Endothelial cell of umbilical vein (primary cell): ENCODE data around the gene COQ7. TPM values are rescaled to one million over a fixed set of nuclear protein-coding genes. Genes with fewer than 3 reads are reported as not detected.

ENCODE experiments used
- BruUV-seq: library from RNA; stranded (reverse); fragments of 400-500 nt; replicated peaks from 2 replicates; lab custom pipeline; 2021; lab: Mats Ljungman, UMichigan
- CTCF ChIA-PET: fragments of 300-600, 350-600 bp; sonication (Branson Sonifier 250); formaldehyde crosslinking; loops from one replicate; lab custom pipeline; 2021; ENCODE audit warnings: antibody characterized with exemption, inconsistent platforms; lab: Charles Lee
- POLR2A ChIA-PET: fragments of 300-600, 350-600 bp; sonication (Branson Sonifier 250); formaldehyde crosslinking; loops from one replicate; lab custom pipeline; 2021; ENCODE audit warnings: antibody characterized with exemption, inconsistent platforms; lab: Charles Lee
- DNase-seq: peaks from one replicate; pipeline ENCODE4 v3.0.0-alpha.2; 2011; ENCODE audit warnings: low read depth, low spot score
- FAIRE-seq: peaks from 2 replicates; lab custom pipeline; 2011; peaks lifted over from hg19 to GRCh38; lab: Jason Lieb, UNC
- H2AFZ ChIP-seq: 2 replicates; pipeline ENCODE4 v1.6.0; 2012; ENCODE audit warnings: low read depth, low read length, control low read depth, inconsistent platforms
- H3K27ac ChIP-seq: 2 replicates; pipeline ENCODE4 v1.5.1; 2011; ENCODE audit warnings: low read depth, mild to moderate bottlenecking, control low read depth, low read length, moderate library complexity; ENCODE audit not compliant: insufficient read depth
- H3K27me3 ChIP-seq, 2 experiments: 2 replicates each; pipeline versions ENCODE4 v1.6.0 to v1.6.1; 2011; ENCODE audit warnings: low read length in 2 of 2, mixed read lengths in 1 of 2; ENCODE audit not compliant: control insufficient read depth in 2 of 2, insufficient read depth in 2 of 2
- H3K36me3 ChIP-seq, 2 experiments: 2 replicates in 1 of 2; 3 replicates in 1 of 2; pipeline ENCODE4 v1.5.1; 2011; ENCODE audit warnings: low read length in 2 of 2, mild to moderate bottlenecking in 1 of 2, moderate library complexity in 1 of 2; ENCODE audit not compliant: control insufficient read depth in 2 of 2, insufficient read depth in 2 of 2; ENCODE audit errors: extremely low read depth in 1 of 2
- H3K4me1 ChIP-seq: 3 replicates; pipeline ENCODE4 v1.5.1; 2011; ENCODE audit warnings: mild to moderate bottlenecking, low read length; ENCODE audit not compliant: control insufficient read depth, insufficient read depth; ENCODE audit errors: extremely low read depth
- H3K4me2 ChIP-seq: 2 replicates; pipeline ENCODE4 v1.6.1; 2011; ENCODE audit warnings: low read length, control low read depth, mixed read lengths; ENCODE audit not compliant: insufficient read depth
- H3K4me3 ChIP-seq, 3 experiments: fragments of 200-600 bp in 1 of 3; sonication (generic), shearing (Covaris generic) in 1 of 3; replicated peaks in 1 of 3; 2 replicates each; pipeline ENCODE4 v1.5.1; 2011 to 2016; ENCODE audit warnings: control low read depth in 3 of 3, low read length in 3 of 3, mild to moderate bottlenecking in 2 of 3, inconsistent platforms in 1 of 3, low read depth in 1 of 3, moderate library complexity in 1 of 3; ENCODE audit not compliant: insufficient read depth in 1 of 3
- H3K79me2 ChIP-seq: 2 replicates; pipeline ENCODE4 v1.6.0; 2012; ENCODE audit warnings: low read length, inconsistent platforms; ENCODE audit not compliant: control insufficient read depth, insufficient read depth
- H3K9ac ChIP-seq: replicated peaks from 2 replicates; pipeline ENCODE3; 2011; ENCODE audit warnings: low read length, control low read depth; ENCODE audit not compliant: insufficient read depth; ENCODE audit errors: extremely low read depth
- H3K9me1 ChIP-seq: replicated peaks from 3 replicates; pipeline ENCODE4 v1.6.0; 2011; ENCODE audit warnings: mild to moderate bottlenecking, low read length; ENCODE audit not compliant: control insufficient read depth, insufficient read depth; ENCODE audit errors: extremely low read depth
- H3K9me3 ChIP-seq: replicated peaks from 2 replicates; pipeline ENCODE4 v1.5.1; 2012; ENCODE audit warnings: low read length, inconsistent platforms; ENCODE audit not compliant: control insufficient read depth, insufficient read depth
- H4K20me1 ChIP-seq: replicated peaks from 2 replicates; pipeline ENCODE3; 2011; ENCODE audit warnings: mild to moderate bottlenecking, low read length; ENCODE audit not compliant: control insufficient read depth, insufficient read depth; ENCODE audit errors: extremely low read depth
- CTCF ChIP-seq, 2 donors: IDR thresholded peaks; 1 replicate in 1 of 2; 2 replicates in 1 of 2; pipeline ENCODE4 v1.5.1; 2011; ENCODE audit warnings: low read length in 2 of 2, mild to moderate bottlenecking in 2 of 2, moderate library complexity in 2 of 2, control low read depth in 1 of 2, inconsistent platforms in 1 of 2, low read depth in 1 of 2; ENCODE audit not compliant: insufficient read depth in 1 of 2; ENCODE audit errors: extremely low read depth in 1 of 2
- EZH2 ChIP-seq: IDR thresholded peaks from 2 replicates; pipeline ENCODE4 v1.6.1; 2012; ENCODE audit warnings: borderline replicate concordance, low read depth, mild to moderate bottlenecking, moderate library complexity, low read length, inconsistent platforms; ENCODE audit not compliant: severe bottlenecking
- FOS ChIP-seq: IDR thresholded peaks from 2 replicates; pipeline ENCODE4 v1.6.1; 2011; ENCODE audit warnings: mild to moderate bottlenecking, low read length, moderate library complexity, borderline replicate concordance; ENCODE audit not compliant: insufficient read depth
- GATA2 ChIP-seq: IDR thresholded peaks from 2 replicates; pipeline ENCODE4 v1.7.0; 2011; ENCODE audit warnings: low read depth, mild to moderate bottlenecking, moderate library complexity, mixed read lengths, low read length; ENCODE audit not compliant: insufficient read length, insufficient read depth
- JUN ChIP-seq: IDR thresholded peaks from 2 replicates; pipeline ENCODE4 v1.6.1; 2011; ENCODE audit warnings: borderline replicate concordance, low read depth; ENCODE audit not compliant: insufficient read length, insufficient read depth
- MAX ChIP-seq: IDR thresholded peaks from 2 replicates; pipeline ENCODE4 v1.6.1; 2011; ENCODE audit not compliant: insufficient read depth, insufficient read length
- MYC ChIP-seq: IDR thresholded peaks from one replicate; pipeline ENCODE4 v1.6.1; 2011; ENCODE audit warnings: mild to moderate bottlenecking, low read depth, low read length
- POLR2A ChIP-seq: IDR thresholded peaks from 2 replicates; pipeline ENCODE4 v1.6.1; 2012; ENCODE audit warnings: low read depth, mild to moderate bottlenecking, control low read depth, low read length
- POLR2AphosphoS5 ChIP-seq: IDR thresholded peaks from 2 replicates; pipeline ENCODE4 v1.6.1; 2012; ENCODE audit warnings: low read depth, mild to moderate bottlenecking, control low read depth, low read length, moderate library complexity; ENCODE audit not compliant: insufficient read depth
- dilution Hi-C: fragments of 300-500 bp; cut with MboI; formaldehyde crosslinking; loops from one replicate; pipeline ENCODE4 v1.15.0; 2019; ENCODE audit warnings: low sequenced_read_pairs; ENCODE audit not compliant: extremely low pct_ligation_motif_present
- intact Hi-C: fragments of 100-400 bp; cut with micrococcal nuclease; formaldehyde crosslinking; loops from one replicate; pipeline ENCODE4 v1.10.0; 2022
- polyA plus RNA-seq, 4 experiments: library from polyadenylated mRNA; depleted of rRNA in 3 of 4; stranded (reverse) in 3 of 4; unstranded in 1 of 4; fragments of >200 nt; gene quantifications; 2 replicates each; pipeline versions ENCODE4 v1.2.1 to v1.2.3, GENCODE V29; 2011 to 2012; ENCODE audit warnings: missing spikeins in 1 of 4
- total RNA-seq: library from RNA; stranded (reverse); gene quantifications from 2 replicates; pipeline ENCODE4 v1.2.3, GENCODE V29; 2021

COQ7 gene
- total and polyA plus RNA-seq, 2 donors (not counting 3 experiments of a cell fraction or from before 2014, with no cell fraction given) = 12.9 to 24.2 TPM

GRCh38 chr16:19068237-19068815 lies 912 bp downstream of the COQ7 start:
- intact Hi-C loops (loop anchor here (5.0 kb wide), 2 partner anchors 141 to 454 kb away; partner anchors contain the start of genes CCP110, GDE1 and SMG1), dilution Hi-C loops (no loop called here)
- Histone ChIP-seq H3K9ac (peak overlapping the region; percentile 96), H2AFZ (peak overlapping the region; percentile 12), H4K20me1 (no peaks in the 10 kb centered on the region), H3K4me2 (peak overlapping the region; percentile 83), H3K79me2 (no peaks in the 10 kb centered on the region), H3K9me3 (no peaks in the 10 kb centered on the region), H3K4me1 (peaks cover 7% of the 10 kb centered on the region), H3K36me3 (peaks cover 0 to under 1% of the 10 kb centered on the region in 2 experiments), H3K27me3 (no peaks in the 10 kb centered on the region), H3K9me1 (no peaks in the 10 kb centered on the region), H3K4me3 (peak overlapping the region; percentile 46 to 85 (median 57)), H3K27ac (peak overlapping the region; percentile 93)
- no peak for FAIRE-seq
- BruUV-seq = no TSS peak
- no peak for DNase-seq
- CTCF ChIA-PET = interaction anchor here (2.0 to 7.8 kb wide), 2 partner anchors 84 to 434 kb away, joined by 4 to 132 read pairs; partner anchors contain the start of gene TMC7
- POLR2A ChIA-PET = interaction anchor here (0.7 kb wide), 1 partner anchor 97 kb away, joined by 7 read pairs; no protein-coding TSS in a partner anchor
- TF ChIP-seq MYC (no peak), POLR2A (no peak), EZH2 (no peak), POLR2AphosphoS5 (no peak), MAX (no peak), CTCF (IDR thresholded peaks at IDR 0.05; ENCODE audit: extremely low read depth in 1 of 2, insufficient read depth in 1 of 2, low read depth in 1 of 2, low read length in 2 of 2) (no peak), FOS (no peak), GATA2 (no peak), JUN (no peak)
